HG03135 (cell line): ENCODE data around the gene NOB1.
"Not testable (repeated sequence)": the region's sequence is repeated elsewhere in the genome, so short reads cannot be mapped to it uniquely, and the experiment has no call there.

Experiments
- ATAC-seq: cut with Tn5 transposase; IDR thresholded peaks from one replicate; pipeline ENCODE4 v1.9.1; 2021; ENCODE audit warnings: mild to moderate bottlenecking, moderate library complexity; ENCODE audit not compliant: unreplicated experiment

The NOB1 gene

GRCh38 chr16:69761983-69762813 is 7.5 kb upstream of the NOB1 start, which contains the start of gene WWP2:
WWP2 (plus strand) TSS chr16:69762332; CDS start chr16:69787011, 24,679 bp downstream.
- peak; percentile 76 for ATAC-seq

- not testable (repeated sequence) for ATAC-seq
These were observed 2.6 kb upstream of the NOB1 start for GRCh38 chr16:69757375-69757774.

- no peak for ATAC-seq
These were observed 2.0 kb upstream of the NOB1 start for GRCh38 chr16:69756705-69757104.

GRCh38 chr16:69754143-69754468 is 620 bp downstream of the NOB1 start:
- ATAC-seq, result no peak

- ATAC-seq, result no peak
These were observed 5.9 kb downstream of the NOB1 start for GRCh38 chr16:69748694-69749345.

- no peak for ATAC-seq
These were observed 7.6 kb downstream of the NOB1 start for GRCh38 chr16:69747115-69747514.

- no peak for ATAC-seq
These were observed 8.8 kb downstream of the NOB1 start for GRCh38 chr16:69745959-69746358.

GRCh38 chr16:69745232-69745612 is 9.5 kb downstream of the NOB1 start:
- ATAC-seq, result no peak

GRCh38 chr16:69744363-69745231 is 10.1 kb downstream of the NOB1 start:
- ATAC-seq, result no peak

GRCh38 chr16:69741951-69742904 is 12.5 kb downstream of the NOB1 start:
- ATAC-seq, result no peak

- ATAC-seq, result no peak
These were observed 13.2 kb downstream of the NOB1 start for GRCh38 chr16:69741519-69741918.

- ATAC-seq, result no peak
These were observed 22.6 kb downstream of the NOB1 start for GRCh38 chr16:69732101-69732500.

GRCh38 chr16:69731280-69731679 is 23.4 kb downstream of the NOB1 start:
- not testable (repeated sequence) for ATAC-seq

GRCh38 chr16:69729030-69729429 is 25.7 kb downstream of the NOB1 start:
- not testable (repeated sequence) for ATAC-seq

- no peak for ATAC-seq
These were observed 26.8 kb downstream of the NOB1 start for GRCh38 chr16:69727916-69728270.

- ATAC-seq, result peak; percentile 99
These were observed 28.2 kb downstream of the NOB1 start, which contains the start of gene NQO1 for GRCh38 chr16:69726313-69727060. NQO1 (minus strand) TSS chr16:69726560; CDS start chr16:69726439, 121 bp downstream.

GRCh38 chr16:69725480-69726312 is 29.0 kb downstream of the NOB1 start:
- no peak for ATAC-seq

GRCh38 chr16:69724981-69725479 is 29.7 kb downstream of the NOB1 start:
- no peak for ATAC-seq
